Stomach (tissue), 4 donors: ENCODE results near the gene TM6SF1.

Source experiments
- POLR2AphosphoS5 ChIP-seq, 3 donors: sonication (generic); formaldehyde crosslinking; IDR thresholded peaks; one replicate each; pipeline ENCODE4 v1.6.1; 2016; ENCODE audit warnings: antibody characterized with exemption in 3 of 3
- TF ChIP-seq, protein P1 (sequence below), 7 experiments: fragments of 450-650 bp in 4 of 7; fragments of 200-600 bp in 3 of 7; sonication (generic) in 3 of 7; IDR thresholded peaks; one replicate each; pipeline ENCODE4 v1.5.1; 2016 to 2019; ENCODE audit warnings: antibody characterized with exemption in 7 of 7, control low read depth in 2 of 7, mild to moderate bottlenecking in 1 of 7

GRCh38 chr15:83061680-83062079 is 45.8 kb upstream of the TM6SF1 start:
- TF ChIP-seq, protein P1, sequence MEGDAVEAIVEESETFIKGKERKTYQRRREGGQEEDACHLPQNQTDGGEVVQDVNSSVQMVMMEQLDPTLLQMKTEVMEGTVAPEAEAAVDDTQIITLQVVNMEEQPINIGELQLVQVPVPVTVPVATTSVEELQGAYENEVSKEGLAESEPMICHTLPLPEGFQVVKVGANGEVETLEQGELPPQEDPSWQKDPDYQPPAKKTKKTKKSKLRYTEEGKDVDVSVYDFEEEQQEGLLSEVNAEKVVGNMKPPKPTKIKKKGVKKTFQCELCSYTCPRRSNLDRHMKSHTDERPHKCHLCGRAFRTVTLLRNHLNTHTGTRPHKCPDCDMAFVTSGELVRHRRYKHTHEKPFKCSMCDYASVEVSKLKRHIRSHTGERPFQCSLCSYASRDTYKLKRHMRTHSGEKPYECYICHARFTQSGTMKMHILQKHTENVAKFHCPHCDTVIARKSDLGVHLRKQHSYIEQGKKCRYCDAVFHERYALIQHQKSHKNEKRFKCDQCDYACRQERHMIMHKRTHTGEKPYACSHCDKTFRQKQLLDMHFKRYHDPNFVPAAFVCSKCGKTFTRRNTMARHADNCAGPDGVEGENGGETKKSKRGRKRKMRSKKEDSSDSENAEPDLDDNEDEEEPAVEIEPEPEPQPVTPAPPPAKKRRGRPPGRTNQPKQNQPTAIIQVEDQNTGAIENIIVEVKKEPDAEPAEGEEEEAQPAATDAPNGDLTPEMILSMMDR (IDR thresholded peaks at IDR 0.05) = no peak
- TF ChIP-seq POLR2AphosphoS5 (IDR thresholded peaks at IDR 0.05) = no peak
